LNCaP clone FGC (cell line): ENCODE results near the gene VNN1.
"Not testable (repeated sequence)": the region's sequence is repeated elsewhere in the genome, so short reads cannot be mapped to it uniquely, and the experiment has no call there.

ENCODE experiments used
- DNase-seq: peaks from one replicate; pipeline ENCODE4 v3.0.0-alpha.2; 2011; ENCODE audit warnings: low read depth
- H3K4me3 ChIP-seq: 2 replicates; pipeline ENCODE4 v1.5.1; 2011; ENCODE audit warnings: mild to moderate bottlenecking, low read depth, low read length, control low read depth
- TF ChIP-seq, protein P1 (sequence below): IDR thresholded peaks from 2 replicates; pipeline ENCODE4 v1.5.1; 2012; ENCODE audit warnings: mild to moderate bottlenecking; ENCODE audit not compliant: control insufficient read depth, insufficient read depth; ENCODE audit errors: extremely low read depth

Gene VNN1

DNA sequence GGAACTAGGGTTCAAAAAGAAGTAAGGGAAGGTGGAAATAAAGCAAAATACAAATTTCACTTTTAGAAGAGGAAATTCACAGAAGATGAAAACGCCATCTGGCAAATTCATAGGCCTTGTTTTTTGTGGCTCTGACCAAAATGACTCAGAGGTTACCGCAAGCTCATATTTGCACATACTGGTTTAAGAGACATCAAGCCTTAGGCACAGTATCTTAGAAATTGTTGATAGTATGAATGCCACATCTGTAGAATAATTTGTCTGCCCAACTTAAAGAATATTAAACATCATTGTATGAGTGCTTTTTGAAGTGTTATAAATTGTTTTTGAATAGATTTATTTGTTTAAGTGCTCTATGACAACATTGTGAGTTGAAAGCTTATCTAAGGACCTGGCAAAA is 65.5 kb downstream of the VNN1 start:
- no peak for DNase-seq
- TF ChIP-seq, protein P1, sequence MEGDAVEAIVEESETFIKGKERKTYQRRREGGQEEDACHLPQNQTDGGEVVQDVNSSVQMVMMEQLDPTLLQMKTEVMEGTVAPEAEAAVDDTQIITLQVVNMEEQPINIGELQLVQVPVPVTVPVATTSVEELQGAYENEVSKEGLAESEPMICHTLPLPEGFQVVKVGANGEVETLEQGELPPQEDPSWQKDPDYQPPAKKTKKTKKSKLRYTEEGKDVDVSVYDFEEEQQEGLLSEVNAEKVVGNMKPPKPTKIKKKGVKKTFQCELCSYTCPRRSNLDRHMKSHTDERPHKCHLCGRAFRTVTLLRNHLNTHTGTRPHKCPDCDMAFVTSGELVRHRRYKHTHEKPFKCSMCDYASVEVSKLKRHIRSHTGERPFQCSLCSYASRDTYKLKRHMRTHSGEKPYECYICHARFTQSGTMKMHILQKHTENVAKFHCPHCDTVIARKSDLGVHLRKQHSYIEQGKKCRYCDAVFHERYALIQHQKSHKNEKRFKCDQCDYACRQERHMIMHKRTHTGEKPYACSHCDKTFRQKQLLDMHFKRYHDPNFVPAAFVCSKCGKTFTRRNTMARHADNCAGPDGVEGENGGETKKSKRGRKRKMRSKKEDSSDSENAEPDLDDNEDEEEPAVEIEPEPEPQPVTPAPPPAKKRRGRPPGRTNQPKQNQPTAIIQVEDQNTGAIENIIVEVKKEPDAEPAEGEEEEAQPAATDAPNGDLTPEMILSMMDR, result no peak
- H3K4me3 ChIP-seq, result no peak overlapping the region

DNA sequence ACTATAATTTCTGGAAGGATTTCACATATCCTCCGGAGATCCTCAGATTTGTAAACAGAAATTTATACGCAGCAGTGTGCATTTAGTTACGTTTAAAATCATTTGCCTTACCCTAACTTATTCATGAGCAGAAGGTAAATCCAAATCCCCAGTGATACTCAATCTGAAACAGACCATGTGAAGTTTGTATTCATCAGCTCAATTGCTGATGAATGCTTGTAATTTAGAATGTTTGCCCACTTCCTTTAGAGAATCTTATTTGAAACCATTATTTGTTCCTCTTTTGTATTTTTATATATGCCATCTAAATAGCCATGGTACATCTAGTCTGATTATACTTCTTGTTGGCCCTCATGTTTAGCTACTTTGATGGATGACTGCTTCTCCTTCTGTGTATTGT is 70.3 kb downstream of the VNN1 start:
- no peak for DNase-seq
- no peak overlapping the region for H3K4me3 ChIP-seq
- TF ChIP-seq, protein P1, result no peak

DNA sequence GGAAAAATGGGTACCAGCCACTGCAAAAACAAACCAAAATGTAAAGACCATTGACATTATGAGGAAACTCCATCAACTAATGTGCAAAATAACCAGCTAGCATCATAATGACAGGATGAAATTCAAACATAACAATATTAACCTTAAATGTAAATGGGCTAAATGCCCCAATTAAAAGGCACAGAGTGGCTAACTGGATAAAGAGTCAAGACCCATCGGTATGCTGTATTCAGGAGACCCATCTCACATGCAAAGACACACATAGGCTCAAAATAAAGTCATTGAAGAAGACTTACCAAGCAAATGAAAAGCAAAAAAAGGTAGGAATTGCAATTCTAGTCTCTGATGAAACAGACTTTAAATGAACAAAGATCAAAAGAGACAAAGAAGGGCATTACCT is 76.7 kb downstream of the VNN1 start:
- DNase-seq, H3K4me3 ChIP-seq: not testable (repeated sequence)

DNA sequence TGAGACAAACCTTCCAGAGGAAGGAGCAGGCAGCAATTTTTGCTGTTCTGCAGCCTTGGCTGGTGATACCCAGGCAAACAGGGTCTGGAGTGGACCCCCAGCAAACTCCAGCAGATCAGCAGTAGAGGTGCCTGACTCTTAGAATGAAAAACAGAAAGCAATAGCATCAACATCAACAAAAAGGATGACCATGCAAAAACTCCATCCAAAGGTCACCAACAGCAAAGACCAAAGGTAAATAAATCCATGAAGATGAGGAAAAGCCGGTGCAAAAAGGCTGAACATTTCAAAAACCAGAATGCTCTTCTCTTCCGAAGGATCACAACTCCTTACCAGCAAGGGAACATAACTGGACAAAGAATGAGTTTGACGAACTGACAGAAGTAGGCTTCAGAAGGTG is 77.9 kb downstream of the VNN1 start:
- H3K4me3 ChIP-seq, DNase-seq: not testable (repeated sequence)

DNA sequence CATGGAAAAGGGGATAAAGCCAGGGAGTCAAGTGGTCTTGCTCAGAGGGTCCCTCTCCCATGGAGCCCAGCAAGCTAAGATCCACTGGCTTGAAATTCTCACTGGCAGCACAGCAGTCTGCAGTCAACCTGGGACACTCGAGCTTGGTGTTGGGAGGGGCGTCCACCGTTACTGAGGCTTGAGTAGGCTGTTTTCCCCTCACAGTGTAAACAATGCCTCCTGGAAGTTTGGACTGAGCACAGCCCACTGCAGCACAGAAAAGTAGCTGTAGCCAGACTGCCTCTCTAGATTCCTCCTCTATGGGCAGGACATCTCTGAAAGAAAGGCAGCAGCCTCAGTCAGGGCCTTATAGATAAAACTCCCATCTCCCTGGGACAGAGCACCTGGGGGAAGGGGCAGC is 78.6 kb downstream of the VNN1 start:
- DNase-seq, H3K4me3 ChIP-seq: not testable (repeated sequence)

DNA sequence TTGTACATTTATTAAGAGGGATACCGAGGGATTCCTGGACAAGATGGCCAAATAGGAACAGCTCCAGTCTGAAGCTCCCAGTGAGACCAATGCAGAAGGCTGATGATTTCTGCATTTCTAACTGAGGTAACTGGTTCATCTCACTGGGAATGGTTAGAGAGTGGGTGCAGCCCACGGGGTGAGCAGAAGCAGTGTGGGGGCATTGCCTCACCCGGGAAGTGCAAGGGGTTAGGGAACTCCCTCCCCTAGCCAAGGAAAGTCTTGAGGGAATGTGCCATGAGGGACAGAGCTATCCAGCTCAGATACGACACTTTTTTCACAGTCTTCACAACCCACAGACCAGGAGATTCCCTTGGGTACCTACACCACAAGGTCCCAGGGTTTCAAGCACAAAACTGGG is 79.1 kb downstream of the VNN1 start:
- TF ChIP-seq, protein P1, result no peak
- no peak overlapping the region for H3K4me3 ChIP-seq
- DNase-seq, result no peak

DNA sequence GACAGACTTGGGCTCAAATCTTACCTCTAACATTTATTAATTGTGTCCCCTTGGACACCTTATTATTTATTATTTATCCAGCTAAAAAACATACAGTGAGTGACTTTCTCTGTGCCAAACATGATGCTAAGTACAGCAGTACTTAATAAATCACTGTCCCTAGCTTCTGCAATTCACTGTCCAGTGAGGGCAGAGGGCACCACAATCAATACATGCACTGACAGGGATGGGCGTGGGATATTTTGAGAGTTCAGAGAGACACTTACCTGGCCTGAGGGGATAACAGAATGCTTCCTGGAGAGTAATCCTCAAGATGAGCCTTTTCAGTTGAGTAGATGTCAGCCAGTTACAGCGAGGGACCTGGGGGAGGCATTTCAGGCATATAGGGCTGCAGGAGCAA is 80.5 kb downstream of the VNN1 start:
- no peak for DNase-seq
- no peak overlapping the region for H3K4me3 ChIP-seq
- TF ChIP-seq, protein P1, result no peak
